ENCODE measurements around the gene KRT2. TPM values are rescaled to one million over a fixed set of nuclear protein-coding genes. Genes with fewer than 3 reads are reported as not detected.

KRT2 gene
- total RNA-seq, 2 experiments from 2014 or later: not detected

DNA sequence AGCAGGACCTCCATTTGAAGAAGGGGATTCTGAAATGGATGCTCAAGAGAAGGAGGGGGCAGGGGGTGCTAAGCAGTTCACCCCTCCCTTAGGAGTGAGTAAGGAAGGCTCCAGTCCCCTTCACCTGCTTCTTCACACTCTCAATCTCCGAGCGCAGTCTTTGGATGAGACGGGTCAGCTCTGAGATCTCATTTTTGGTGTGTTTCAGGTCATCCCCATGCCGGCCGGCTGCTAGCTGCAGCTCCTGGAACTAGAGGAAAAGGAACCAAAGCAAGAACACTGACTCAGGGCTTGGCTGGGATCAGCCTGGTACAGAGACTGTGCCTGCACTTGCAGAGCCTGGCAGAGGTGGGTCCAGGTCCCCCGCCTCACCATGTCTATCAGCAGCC, 40.9 kb downstream of the KRT2 start:
- Mint-ChIP-seq H3K27me3 (peaks cover 30% of the 10 kb centered on the region), H3K9me3 (ENCODE audit: low read depth) (no peaks in the 10 kb centered on the region), H3K36me3 (no peaks in the 10 kb centered on the region), H3K4me3 (no peak overlapping the region), H3K27ac (no peak overlapping the region), H3K4me1 (peaks cover 12% of the 10 kb centered on the region)
- CTCF ChIA-PET: interaction anchor here (1.4 kb wide), 1 partner anchor 80 kb away, joined by 3 read pairs; no protein-coding TSS in a partner anchor
- DNase-seq (peak; percentile 22), ATAC-seq (no peak)

DNA sequence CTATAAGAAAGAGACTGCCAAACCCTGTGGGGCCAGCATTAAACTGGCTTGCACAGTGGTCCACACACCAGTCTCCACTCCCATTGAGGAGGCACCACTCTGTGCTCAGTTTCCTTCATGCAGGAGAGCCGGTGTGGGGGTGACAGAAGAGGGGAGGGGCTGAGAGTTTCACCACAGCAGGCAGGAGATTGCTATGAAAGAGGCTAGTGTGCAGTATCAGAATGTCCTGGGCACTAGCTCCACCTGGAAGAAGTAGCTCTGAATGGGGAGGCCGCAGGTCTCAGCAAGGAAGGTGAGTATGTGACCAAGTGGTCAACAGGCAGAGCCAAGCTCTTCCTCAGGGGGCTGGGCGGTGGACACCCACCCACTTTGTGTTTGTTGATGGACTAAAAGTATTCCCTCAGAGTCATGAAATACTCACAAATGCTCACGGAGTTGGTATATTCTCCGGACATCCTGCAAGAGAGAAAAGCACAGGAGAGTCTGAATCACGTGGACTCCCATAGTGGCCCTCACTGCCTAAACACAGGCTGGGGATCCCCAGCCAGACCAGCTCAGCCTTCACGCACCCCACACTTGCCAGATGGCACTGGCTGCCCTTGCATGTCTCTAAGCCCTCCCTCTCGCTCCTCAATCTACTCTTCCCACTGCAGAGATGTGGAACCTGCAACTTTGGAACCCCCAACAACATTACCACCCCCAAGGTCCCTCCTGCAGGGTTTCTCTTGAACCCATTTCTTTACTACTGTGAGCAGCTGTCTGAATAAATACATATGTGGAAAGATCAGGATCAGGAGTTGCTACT, 43.0 kb downstream of the KRT2 start:
- H3K4me3 Mint-ChIP-seq: no peak overlapping the region
- H3K27me3 Mint-ChIP-seq: peaks cover 27% of the 10 kb centered on the region
- DNase-seq: peak; percentile 27
- CTCF ChIA-PET: interaction anchor here (1.3 to 1.4 kb wide), 2 partner anchors 262 to 271 kb away, joined by 3 to 4 read pairs; no protein-coding TSS in a partner anchor
- H3K4me1 Mint-ChIP-seq: peaks cover 5% of the 10 kb centered on the region
- H3K9me3 Mint-ChIP-seq (ENCODE audit: low read depth): no peaks in the 10 kb centered on the region
- ATAC-seq: no peak
- no peak overlapping the region for H3K27ac Mint-ChIP-seq
- no peaks in the 10 kb centered on the region for H3K36me3 Mint-ChIP-seq

DNA sequence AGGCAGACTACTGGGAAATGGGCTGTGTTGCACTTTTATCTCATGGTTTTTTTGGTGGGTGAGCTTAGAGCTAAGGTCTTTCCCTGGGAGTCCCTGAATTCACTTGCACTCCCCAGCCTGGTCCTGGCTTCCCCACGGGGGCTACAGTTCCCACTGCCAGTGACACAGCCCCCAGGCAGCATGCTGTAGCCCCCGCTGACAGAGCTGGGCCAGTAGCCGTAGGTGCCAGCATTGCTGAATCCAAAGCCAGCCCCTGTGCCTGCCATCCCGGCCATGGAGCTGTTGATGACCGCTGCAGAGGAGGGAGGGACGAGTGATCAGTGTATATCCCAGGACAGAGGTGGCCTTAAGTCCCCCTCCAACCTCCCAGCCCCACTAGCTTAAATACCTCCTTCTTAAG, 43.9 kb downstream of the KRT2 start:
- no peak overlapping the region for H3K4me3 Mint-ChIP-seq
- CTCF ChIA-PET: interaction anchor here (1.1 to 1.4 kb wide), 2 partner anchors 262 to 271 kb away, joined by 3 to 4 read pairs; no protein-coding TSS in a partner anchor
- ATAC-seq (no peak), DNase-seq (peak; percentile 33)
- no peaks in the 10 kb centered on the region for H3K36me3 Mint-ChIP-seq
- H3K4me1 Mint-ChIP-seq: peaks cover 5% of the 10 kb centered on the region
- H3K9me3 Mint-ChIP-seq (ENCODE audit: low read depth): no peaks in the 10 kb centered on the region
- peaks cover 31% of the 10 kb centered on the region for H3K27me3 Mint-ChIP-seq
- no peak overlapping the region for H3K27ac Mint-ChIP-seq

DNA sequence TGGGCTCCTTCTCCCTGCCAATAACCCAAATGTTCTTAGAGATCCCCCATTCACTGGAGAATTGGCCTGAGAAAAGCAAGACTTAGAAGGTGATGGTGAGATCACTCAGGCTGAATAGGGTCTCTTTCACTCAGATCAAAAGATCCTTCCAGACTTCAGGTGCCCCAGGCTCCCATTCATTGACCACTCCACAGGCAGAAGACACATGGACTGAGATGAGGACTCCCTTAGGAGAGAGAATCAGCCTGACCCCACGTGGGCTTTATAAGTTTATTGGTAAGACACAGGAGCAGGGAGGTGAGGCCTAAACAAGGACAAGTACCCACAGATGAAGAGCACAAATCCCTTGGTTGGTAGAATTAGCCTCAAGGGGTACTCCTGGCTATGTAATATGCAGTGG, 44.7 kb downstream of the KRT2 start:
- Mint-ChIP-seq H3K4me3 (no peak overlapping the region), H3K4me1 (peaks cover 5% of the 10 kb centered on the region), H3K27me3 (peaks cover 31% of the 10 kb centered on the region), H3K27ac (no peak overlapping the region), H3K36me3 (no peaks in the 10 kb centered on the region), H3K9me3 (ENCODE audit: low read depth) (no peaks in the 10 kb centered on the region)
- DNase-seq (peak; percentile 19), ATAC-seq (no peak)
- CTCF ChIA-PET: interaction anchor here (1.1 kb wide), 1 partner anchor 263 kb away, joined by 3 read pairs; no protein-coding TSS in a partner anchor

DNA sequence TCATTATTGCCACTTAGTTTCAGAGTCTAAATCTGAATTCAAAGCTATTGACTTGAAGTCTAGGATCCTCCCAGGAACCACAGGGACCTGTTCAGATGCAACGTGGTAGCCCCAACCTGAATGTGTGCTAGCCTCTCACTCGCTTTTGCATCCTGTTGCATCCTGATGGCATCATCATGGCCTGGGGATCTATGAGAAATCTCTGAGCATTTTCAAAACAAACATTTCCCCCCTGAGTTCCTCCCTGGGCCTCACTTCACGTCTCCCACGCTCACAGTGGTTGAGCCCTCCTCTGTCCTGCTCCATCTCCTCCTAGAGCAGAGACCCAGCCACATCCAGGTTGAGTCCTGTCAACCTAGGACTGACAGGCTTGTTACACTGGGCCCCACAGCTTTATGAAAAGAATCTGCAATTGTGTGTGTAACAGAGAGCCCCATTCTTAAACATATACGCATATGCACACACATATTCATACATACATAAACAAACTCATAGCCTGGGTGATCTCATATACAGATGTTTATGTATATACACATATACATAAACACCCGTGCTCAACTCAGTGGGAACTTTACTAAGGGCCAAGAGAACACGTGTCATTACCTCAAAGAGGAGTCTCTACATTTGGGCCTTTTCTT, 45.3 kb downstream of the KRT2 start:
- Mint-ChIP-seq H3K27me3 (peaks cover 30% of the 10 kb centered on the region), H3K4me3 (no peak overlapping the region), H3K9me3 (ENCODE audit: low read depth) (no peaks in the 10 kb centered on the region), H3K27ac (no peak overlapping the region), H3K36me3 (no peaks in the 10 kb centered on the region), H3K4me1 (peaks cover 5% of the 10 kb centered on the region)
- DNase-seq (peak; percentile 26), ATAC-seq (no peak)
- CTCF ChIA-PET: no interaction called here

DNA sequence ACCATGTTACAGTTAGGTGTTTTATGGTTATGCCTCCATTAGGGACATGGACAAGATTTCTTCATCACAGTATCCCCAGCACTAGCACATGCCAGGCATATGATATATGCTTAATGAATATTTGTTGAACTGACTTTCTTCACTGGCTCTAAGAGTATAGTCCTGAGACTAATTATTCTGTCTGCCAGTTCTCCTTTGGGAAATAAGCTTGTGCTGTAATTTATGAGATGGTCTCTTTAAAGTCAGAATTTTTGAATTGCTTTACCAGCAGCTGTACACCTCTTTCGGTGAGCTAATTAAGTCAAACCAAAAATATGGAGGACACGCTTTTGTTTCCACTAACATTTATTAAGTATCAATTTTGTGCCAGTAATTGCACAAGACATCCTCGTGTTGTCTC, 45.9 kb downstream of the KRT2 start:
- Mint-ChIP-seq H3K36me3 (no peaks in the 10 kb centered on the region), H3K4me1 (peaks cover 5% of the 10 kb centered on the region), H3K27ac (no peak overlapping the region), H3K9me3 (ENCODE audit: low read depth) (no peaks in the 10 kb centered on the region), H3K4me3 (no peak overlapping the region), H3K27me3 (peaks cover 30% of the 10 kb centered on the region)
- no peak for DNase-seq
- CTCF ChIA-PET: no interaction called here
- ATAC-seq: no peak

DNA sequence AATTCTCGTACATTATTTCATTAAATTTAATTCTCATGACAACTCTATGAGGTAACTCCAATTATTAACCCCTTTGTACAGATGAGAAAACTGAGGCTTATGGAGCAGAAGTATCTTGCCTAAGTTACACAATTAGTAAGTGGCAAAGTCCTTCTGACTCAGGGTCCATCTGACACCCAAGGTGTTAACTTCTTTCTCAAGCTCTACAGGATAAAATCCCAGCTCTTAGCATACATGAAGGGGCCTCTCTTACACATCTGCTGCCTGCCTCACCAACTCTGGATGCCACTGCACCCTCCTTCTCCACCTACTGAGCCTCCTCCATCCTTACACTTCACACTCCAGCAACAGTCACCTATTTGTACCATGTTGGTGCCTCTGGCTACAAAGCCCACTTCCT, 46.5 kb downstream of the KRT2 start:
- H3K4me1 Mint-ChIP-seq: peaks cover 2% of the 10 kb centered on the region

DNA sequence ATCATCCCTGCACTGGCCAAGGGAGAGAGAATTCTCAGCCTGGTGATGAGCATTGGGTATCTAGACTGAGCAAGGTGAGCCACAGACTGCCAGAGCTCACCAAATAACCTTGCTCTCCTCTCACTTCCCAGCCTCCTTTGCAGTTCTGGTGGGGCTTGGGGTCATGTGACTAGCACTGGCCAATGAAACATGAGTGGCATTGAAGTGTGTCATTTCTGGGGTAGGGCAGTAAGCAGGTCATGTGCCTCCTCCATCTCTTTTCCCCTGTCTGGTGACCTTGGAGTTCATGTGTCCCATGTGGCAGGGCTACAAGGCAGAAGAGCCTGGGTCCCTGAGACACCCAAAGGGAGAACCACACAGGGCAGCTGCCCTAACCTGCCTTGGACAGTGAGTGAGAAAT, 47.2 kb downstream of the KRT2 start:
- CTCF ChIA-PET: no interaction called here
- DNase-seq: peak; percentile 29
- Mint-ChIP-seq H3K4me3 (no peak overlapping the region), H3K27ac (no peak overlapping the region), H3K27me3 (peaks cover 32% of the 10 kb centered on the region), H3K4me1 (no peaks in the 10 kb centered on the region), H3K36me3 (no peaks in the 10 kb centered on the region), H3K9me3 (ENCODE audit: low read depth) (no peaks in the 10 kb centered on the region)
- no peak for ATAC-seq

More for the DNA sequence above, 46.5 kb downstream of the KRT2 start:
- no peak for DNase-seq
- H3K27me3 Mint-ChIP-seq: peaks cover 29% of the 10 kb centered on the region
- H3K4me3 Mint-ChIP-seq: no peak overlapping the region
- CTCF ChIA-PET: no interaction called here
- H3K9me3 Mint-ChIP-seq (ENCODE audit: low read depth): no peaks in the 10 kb centered on the region
- H3K27ac Mint-ChIP-seq: no peak overlapping the region
- ATAC-seq: no peak
- no peaks in the 10 kb centered on the region for H3K36me3 Mint-ChIP-seq

DNA sequence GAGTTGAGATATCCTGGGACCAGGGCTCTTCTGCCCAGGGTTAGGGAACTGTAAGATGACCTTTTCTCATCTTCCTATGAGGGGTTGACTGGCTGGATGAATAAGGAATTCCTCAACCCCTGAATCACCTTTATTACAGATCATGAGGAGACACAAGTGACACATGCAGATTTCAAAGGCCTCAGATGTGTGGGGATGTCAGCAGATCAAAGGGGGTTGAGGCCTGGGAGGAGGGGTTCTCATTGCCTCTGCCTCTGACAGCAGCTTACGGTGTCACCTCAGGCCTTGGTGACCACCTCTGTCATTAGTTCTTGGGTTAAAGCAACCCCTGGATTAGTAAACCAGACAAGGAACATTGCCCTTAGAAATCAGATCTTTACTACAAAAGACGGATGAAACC, 48.7 kb downstream of the KRT2 start:
- Mint-ChIP-seq H3K36me3 (no peaks in the 10 kb centered on the region), H3K27me3 (peaks cover 32% of the 10 kb centered on the region), H3K9me3 (ENCODE audit: low read depth) (no peaks in the 10 kb centered on the region), H3K4me1 (no peaks in the 10 kb centered on the region), H3K4me3 (no peak overlapping the region), H3K27ac (no peak overlapping the region)
- ATAC-seq: no peak
- CTCF ChIA-PET: no interaction called here
- DNase-seq: peak; percentile 25

DNA sequence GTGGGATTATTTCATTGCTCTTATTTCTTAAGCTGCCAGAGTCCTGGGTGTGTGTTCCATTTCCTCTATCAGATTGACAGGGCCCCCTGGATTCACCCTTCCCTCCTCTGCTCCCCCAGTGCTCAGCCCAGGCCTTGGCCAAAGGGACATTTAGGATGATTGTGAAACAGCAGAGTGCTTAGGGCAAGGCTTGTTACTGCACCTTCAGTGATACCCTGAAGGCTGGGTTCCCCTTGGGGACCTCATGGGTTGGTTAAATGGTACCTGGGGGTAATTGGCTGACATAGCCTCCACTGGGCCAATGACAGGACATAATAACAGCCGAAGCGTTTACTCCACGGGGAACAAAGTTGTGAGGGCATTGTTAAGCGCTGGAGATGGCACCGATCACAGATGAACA, 49.5 kb downstream of the KRT2 start:
- no peaks in the 10 kb centered on the region for H3K9me3 Mint-ChIP-seq (ENCODE audit: low read depth)
- H3K27me3 Mint-ChIP-seq: peaks cover 32% of the 10 kb centered on the region
- ATAC-seq (no peak), DNase-seq (peak; percentile 23)
- no peak overlapping the region for H3K4me3 Mint-ChIP-seq
- CTCF ChIA-PET: no interaction called here
- no peak overlapping the region for H3K27ac Mint-ChIP-seq
- no peaks in the 10 kb centered on the region for H3K36me3 Mint-ChIP-seq
- no peaks in the 10 kb centered on the region for H3K4me1 Mint-ChIP-seq

DNA sequence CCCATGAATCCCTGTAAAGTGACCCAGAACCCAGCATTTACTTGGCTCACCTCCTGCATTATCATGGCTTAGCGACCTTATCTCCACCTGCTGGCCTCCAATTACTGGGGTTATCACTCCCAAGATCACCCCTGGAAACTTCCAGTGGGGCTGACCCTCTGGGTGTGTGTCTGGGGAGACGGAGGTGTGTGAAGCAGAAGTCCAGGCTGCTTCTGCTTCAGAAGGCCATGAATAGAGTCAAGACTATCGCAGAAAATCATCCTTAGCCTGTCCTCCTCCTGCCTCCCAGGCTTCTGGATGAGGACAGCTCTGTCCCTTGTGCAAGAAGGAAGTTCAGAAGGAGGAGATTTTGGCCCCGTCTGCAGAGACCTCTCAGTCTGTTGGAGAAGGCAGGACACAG, 50.3 kb downstream of the KRT2 start:
- DNase-seq (peak; percentile 16), ATAC-seq (no peak)
- H3K4me1 Mint-ChIP-seq: no peaks in the 10 kb centered on the region
- CTCF ChIA-PET: no interaction called here
- no peaks in the 10 kb centered on the region for H3K9me3 Mint-ChIP-seq (ENCODE audit: low read depth)
- H3K27me3 Mint-ChIP-seq: peaks cover 34% of the 10 kb centered on the region
- H3K36me3 Mint-ChIP-seq: no peaks in the 10 kb centered on the region
- no peak overlapping the region for H3K4me3 Mint-ChIP-seq
- no peak overlapping the region for H3K27ac Mint-ChIP-seq

DNA sequence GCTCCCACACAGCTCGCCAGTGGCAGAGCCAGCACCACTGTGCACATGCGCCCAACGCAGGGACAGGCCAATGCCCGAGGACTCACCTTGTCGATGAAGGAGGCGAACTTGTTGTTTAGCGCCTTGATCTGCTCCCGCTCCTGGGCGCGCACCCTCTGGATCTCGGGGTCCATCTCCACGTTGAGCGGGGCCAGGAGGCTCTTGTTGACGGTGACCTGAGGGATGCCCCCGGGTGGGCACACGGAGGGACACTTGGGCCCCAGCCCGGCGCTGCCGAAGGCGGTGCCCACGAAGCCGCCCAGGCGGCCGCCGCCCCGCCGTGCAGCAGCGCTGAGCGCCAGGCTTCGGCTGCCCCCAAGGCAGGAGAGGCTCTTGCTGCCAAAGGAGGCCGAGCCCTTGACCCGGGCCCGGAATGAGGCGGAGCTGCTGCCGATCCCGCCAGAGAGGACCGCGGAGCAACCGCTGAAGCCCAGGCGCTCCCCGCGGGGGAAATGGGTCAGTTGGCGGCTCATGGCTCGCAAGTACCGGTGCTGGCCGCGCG, 51.0 kb downstream of the KRT2 start, which contains the start of gene KRT72:
Gene KRT72, minus strand, starts transcription at position 523 of the 541 bp plus-strand sequence. Its CDS starts 11 bp downstream, at position 512.
- H3K27ac Mint-ChIP-seq: no peak within 1 kb of the TSS

DNA sequence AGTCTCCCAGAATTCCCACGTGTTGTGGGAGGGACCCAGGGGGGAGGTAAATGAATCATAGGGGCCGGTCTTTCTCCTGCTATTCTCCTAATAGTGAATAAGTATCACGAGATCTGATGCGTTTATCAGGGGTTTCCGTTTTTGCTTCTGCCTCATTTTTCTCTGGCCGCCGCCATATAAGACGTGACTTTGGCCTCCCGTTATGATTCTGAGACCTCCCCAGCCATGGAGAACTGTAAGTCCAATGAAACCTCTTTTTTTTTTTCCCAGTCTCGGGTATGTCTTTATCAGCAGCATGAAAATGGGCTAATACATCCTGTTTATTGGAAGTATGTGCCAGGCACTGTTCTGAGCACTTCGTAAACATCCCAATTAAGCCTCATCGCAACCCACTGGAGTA, 51.5 kb downstream of the KRT2 start:
- no peak for DNase-seq
- H3K27ac Mint-ChIP-seq: no peak overlapping the region
- H3K4me1 Mint-ChIP-seq: no peaks in the 10 kb centered on the region
- H3K36me3 Mint-ChIP-seq: no peaks in the 10 kb centered on the region
- CTCF ChIA-PET: no interaction called here
- no peak overlapping the region for H3K4me3 Mint-ChIP-seq
- H3K9me3 Mint-ChIP-seq (ENCODE audit: low read depth): no peaks in the 10 kb centered on the region
- no peak for ATAC-seq
- peaks cover 39% of the 10 kb centered on the region for H3K27me3 Mint-ChIP-seq

More for the DNA sequence above, 51.0 kb downstream of the KRT2 start, which contains the start of gene KRT72:
- Mint-ChIP-seq H3K9me3 (ENCODE audit: low read depth) (no peaks in the 10 kb centered on the region), H3K27me3 (peaks cover 36% of the 10 kb centered on the region), H3K4me3 (no peak within 1 kb of the TSS), H3K4me1 (no peaks in the 10 kb centered on the region), H3K36me3 (no peaks in the 10 kb centered on the region)
- no peak for ATAC-seq
- DNase-seq: peak; percentile 23
- CTCF ChIA-PET: no interaction called here

DNA sequence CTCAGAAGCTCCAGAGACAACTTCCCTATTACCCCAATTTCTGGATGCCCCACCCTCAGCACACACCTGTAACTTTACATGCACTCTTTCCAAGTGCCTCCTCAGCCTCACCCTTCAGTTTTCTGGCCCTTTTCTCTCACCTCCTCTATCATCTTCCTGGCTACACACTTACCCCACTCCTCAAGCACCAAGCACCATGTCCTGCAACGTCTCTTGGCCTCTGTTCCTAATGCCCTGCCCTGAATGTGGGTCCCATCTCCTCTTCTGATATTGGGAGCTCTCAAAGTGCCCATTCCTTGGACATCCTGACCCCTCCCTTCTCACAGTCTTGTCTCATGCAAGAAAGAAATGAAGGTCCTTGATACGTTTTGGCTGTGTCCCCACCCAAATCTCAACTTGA, 51.9 kb downstream of the KRT2 start:
- no peaks in the 10 kb centered on the region for H3K9me3 Mint-ChIP-seq (ENCODE audit: low read depth)

More for the DNA sequence above, 51.9 kb downstream of the KRT2 start:
- DNase-seq (peak; percentile 15), ATAC-seq (no peak)
- CTCF ChIA-PET: no interaction called here
- H3K36me3 Mint-ChIP-seq: no peaks in the 10 kb centered on the region
- H3K4me3 Mint-ChIP-seq: no peak overlapping the region
- peaks cover 39% of the 10 kb centered on the region for H3K27me3 Mint-ChIP-seq
- H3K4me1 Mint-ChIP-seq: no peaks in the 10 kb centered on the region
- no peak overlapping the region for H3K27ac Mint-ChIP-seq
